ENCODE measurements around the gene ADD3.

DNA sequence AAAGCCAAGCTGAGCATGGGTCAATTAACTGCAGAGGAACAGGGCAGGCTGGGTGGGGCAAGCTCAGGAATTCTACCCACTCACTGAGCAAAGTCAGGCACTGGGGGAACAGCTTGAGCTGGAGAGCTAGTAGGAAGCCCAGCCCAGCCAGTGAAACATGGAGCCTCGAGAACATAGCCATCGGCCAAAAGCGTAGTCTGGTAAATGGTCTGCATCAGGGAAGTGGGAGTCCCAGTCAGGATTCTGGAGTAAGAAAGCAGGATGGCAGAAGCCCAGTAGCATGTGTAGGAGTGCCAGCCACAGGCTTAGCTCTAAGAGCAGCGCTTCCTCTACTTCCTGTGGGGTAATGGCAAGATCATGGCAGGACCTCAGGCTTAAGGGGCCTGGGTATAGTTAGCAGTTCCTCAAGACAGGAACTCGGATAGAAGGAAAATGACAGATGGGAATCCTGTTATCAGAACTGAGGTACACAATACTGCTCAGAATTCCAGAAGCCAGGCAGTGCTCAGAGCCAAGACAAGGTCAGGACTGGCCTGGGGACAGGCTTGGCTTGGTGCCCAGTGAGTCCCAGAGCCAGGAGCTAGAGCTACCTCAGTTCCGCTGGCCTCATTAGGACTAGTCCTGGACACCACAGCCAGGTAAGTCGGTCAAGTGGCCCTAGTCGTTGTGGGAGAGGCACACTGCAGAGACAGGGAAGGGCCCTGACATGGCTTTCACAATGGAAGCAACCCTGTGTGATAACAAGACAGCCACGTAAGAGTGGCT is 134.3 kb downstream of the ADD3 start:
- TF ChIP-seq POLR2A (IDR thresholded peaks at IDR 0.05; ENCODE audit: low read depth, low read length): no peak
- no peak for TF ChIP-seq POLR2AphosphoS5 (IDR thresholded peaks at IDR 0.05; ENCODE audit: low read depth, low read length)
